ENCODE results near the gene CCL3.

Gene CCL3

DNA sequence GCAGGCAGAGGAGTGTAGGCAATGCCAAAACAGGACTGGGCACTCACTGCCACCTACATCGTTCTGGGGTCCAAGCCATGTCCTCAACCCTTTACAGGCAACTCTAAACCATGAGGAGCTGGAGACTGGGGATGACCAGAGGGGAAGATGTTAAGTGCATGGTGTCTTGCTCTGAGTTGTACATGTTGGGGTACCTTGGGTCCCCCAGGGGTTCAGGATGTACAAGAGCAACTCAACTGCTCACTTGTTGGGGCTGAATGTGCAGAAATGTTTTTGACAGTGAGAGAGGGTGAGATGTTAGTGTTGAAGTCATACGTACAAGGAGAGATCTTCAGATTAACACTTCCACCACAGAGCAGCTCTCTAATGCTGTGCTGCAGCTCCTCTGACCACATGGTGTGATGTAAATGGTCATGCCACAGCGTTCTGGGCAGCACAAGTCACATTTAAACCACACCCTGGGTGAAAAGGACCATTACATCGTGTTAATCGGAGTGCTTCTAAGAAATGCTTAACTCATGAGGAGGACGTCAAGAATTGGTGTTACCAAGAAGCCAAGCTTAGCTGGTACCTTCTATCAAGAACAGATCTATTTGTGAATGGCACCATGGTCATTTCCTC lies 23.5 kb downstream of the CCL3 start:
- H3K27ac ChIP-seq: no peak overlapping the region

DNA sequence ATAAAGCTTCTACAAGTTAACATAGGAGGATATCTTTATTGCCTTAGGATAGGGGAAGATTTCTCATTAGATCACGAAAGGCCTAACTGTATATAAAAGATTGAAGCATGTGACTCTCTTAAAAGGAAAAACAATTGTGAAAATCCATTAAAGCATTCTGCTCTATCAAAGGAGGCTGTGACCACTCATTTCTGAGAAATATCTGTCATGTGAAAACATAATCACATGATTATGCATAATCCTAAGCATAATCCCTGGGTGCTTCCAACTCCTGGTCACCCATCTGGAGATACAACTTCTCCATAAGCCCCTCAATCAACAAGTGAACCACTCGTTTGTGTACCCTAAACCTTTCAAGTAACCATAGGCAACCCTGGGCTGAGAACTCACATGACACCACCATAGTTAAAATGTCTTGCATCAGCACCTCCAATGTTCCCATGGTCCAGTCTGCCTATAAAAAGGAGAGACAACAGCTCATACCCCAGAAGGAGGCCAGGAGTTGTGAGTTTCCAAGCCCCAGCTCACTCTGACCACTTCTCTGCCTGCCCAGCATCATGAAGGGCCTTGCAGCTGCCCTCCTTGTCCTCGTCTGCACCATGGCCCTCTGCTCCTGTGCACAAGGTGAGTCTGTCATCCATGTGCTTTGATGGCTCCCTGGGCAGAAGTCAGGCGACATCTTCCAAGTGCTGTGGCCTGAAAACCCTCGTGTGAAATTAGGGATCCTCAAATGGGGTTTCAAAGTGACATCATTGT lies 26.0 kb downstream of the CCL3 start, which contains the start of gene CCL18:
CCL18 (plus strand) TSS at position 487 of the 756 bp plus-strand sequence; CDS start at position 558, 71 bp downstream.
- Histone ChIP-seq H3K4me3 (ENCODE audit: low read depth, low read length) (no peak within 1 kb of the TSS), H3K27me3 (replicated peaks) (no peaks in the 10 kb centered on the region), H3K36me3 (replicated peaks) (no peaks in the 10 kb centered on the region), H3K27ac (no peak within 1 kb of the TSS)
- TF ChIP-seq, protein P1, sequence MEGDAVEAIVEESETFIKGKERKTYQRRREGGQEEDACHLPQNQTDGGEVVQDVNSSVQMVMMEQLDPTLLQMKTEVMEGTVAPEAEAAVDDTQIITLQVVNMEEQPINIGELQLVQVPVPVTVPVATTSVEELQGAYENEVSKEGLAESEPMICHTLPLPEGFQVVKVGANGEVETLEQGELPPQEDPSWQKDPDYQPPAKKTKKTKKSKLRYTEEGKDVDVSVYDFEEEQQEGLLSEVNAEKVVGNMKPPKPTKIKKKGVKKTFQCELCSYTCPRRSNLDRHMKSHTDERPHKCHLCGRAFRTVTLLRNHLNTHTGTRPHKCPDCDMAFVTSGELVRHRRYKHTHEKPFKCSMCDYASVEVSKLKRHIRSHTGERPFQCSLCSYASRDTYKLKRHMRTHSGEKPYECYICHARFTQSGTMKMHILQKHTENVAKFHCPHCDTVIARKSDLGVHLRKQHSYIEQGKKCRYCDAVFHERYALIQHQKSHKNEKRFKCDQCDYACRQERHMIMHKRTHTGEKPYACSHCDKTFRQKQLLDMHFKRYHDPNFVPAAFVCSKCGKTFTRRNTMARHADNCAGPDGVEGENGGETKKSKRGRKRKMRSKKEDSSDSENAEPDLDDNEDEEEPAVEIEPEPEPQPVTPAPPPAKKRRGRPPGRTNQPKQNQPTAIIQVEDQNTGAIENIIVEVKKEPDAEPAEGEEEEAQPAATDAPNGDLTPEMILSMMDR (IDR thresholded peaks at IDR 0.05; ENCODE audit: low read depth, low read length, missing control alignments): no peak
- no peak for DNase-seq
- in situ Hi-C loops (cut with HindIII; ENCODE audit: low pct_ligation_motif_present, low sequenced_read_pairs): no loop called here

More for the DNA sequence above, 23.5 kb downstream of the CCL3 start:
- no peak overlapping the region for H3K4me3 ChIP-seq (ENCODE audit: low read depth, low read length)
- in situ Hi-C loops (cut with HindIII; ENCODE audit: low pct_ligation_motif_present, low sequenced_read_pairs): no loop called here
- H3K27me3 ChIP-seq (replicated peaks): no peaks in the 10 kb centered on the region
- TF ChIP-seq, protein P1 (IDR thresholded peaks at IDR 0.05; ENCODE audit: low read depth, low read length, missing control alignments): no peak
- H3K36me3 ChIP-seq (replicated peaks): no peaks in the 10 kb centered on the region
- no peak for DNase-seq

DNA sequence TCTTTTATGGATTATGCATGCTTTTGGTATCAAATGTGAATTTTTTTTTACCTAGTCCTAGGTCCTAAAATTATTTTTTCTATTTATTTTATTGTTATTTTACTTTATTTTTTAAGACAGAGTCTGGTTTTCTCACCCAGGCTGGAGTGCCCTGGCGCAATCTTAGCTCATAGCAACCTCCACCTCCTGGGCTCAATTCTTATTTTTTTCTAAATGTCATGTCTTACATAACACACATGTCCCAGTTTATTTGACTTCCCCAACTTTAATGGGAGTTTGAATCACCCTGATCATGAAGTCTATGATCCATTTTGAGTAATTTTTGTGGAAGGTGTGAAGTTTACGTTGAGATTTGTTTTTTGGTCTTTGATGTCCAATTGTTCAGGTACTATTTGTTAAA lies 29.1 kb downstream of the CCL3 start:
- TF ChIP-seq, protein P1 (IDR thresholded peaks at IDR 0.05; ENCODE audit: low read depth, low read length, missing control alignments): no peak
- H3K4me3 ChIP-seq (ENCODE audit: low read depth, low read length): no peak overlapping the region
- H3K27ac ChIP-seq: no peak overlapping the region
- DNase-seq: no peak
- no peaks in the 10 kb centered on the region for H3K36me3 ChIP-seq (replicated peaks)
- in situ Hi-C loops (cut with HindIII; ENCODE audit: low pct_ligation_motif_present, low sequenced_read_pairs): no loop called here
- no peaks in the 10 kb centered on the region for H3K27me3 ChIP-seq (replicated peaks)

DNA sequence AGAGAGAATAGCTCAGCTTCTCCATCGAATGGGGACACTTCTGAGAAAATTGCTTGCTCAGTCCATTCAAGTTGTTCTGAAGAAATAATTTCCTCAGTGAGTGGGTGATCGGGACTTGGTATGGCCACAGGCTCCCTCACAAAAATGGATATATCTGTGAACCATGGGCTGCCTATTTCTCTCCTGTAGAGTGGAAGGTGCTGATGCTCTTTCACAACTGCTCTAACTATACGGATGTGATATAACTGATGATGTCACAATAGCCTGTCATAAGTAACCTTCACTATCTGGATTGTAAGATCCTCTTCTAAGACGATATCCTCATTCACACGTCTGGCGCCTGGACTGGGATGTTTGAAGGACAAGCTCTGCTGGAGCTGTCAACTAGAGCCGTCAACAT lies 30.5 kb downstream of the CCL3 start:
- Histone ChIP-seq H3K4me3 (ENCODE audit: low read depth, low read length) (no peak overlapping the region), H3K27me3 (replicated peaks) (no peaks in the 10 kb centered on the region), H3K36me3 (replicated peaks) (no peaks in the 10 kb centered on the region), H3K27ac (no peak overlapping the region)
- no peak for DNase-seq
- TF ChIP-seq, protein P1 (IDR thresholded peaks at IDR 0.05; ENCODE audit: low read depth, low read length, missing control alignments): no peak
- in situ Hi-C loops (cut with HindIII; ENCODE audit: low pct_ligation_motif_present, low sequenced_read_pairs): no loop called here

DNA sequence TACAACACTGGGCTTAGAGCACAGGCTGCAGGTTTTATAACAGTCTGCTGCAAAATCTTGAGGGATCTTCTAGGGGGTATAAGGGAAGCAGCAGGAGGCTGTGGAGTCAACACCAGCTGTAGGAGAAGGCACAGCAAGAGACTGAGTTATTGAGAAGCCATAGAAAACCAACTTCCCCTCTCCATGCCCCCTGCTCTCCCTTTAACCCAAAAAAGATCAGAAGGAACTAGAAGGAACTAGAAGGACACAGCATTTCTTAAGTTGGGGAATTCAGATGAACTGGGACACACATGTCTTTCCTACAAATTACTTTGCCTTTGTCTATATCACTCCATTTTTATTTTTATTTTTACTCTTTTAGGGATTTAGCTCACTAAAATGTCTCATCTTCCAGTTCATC lies 32.0 kb downstream of the CCL3 start:
- no peak for DNase-seq
- Histone ChIP-seq H3K36me3 (replicated peaks) (no peaks in the 10 kb centered on the region), H3K27me3 (replicated peaks) (no peaks in the 10 kb centered on the region), H3K4me3 (ENCODE audit: low read depth, low read length) (no peak overlapping the region), H3K27ac (no peak overlapping the region)
- in situ Hi-C loops (cut with HindIII; ENCODE audit: low pct_ligation_motif_present, low sequenced_read_pairs): no loop called here
- TF ChIP-seq, protein P1 (IDR thresholded peaks at IDR 0.05; ENCODE audit: low read depth, low read length, missing control alignments): no peak
